Naive B cell (primary cell): ENCODE data around the gene UTP11. TPM values are rescaled to one million over a fixed set of nuclear protein-coding genes. Genes with fewer than 3 reads are reported as not detected.

Experiments
- ATAC-seq, 2 donors: fragments of 150-1000 bp; cut with Tn5 transposase; 2 replicates each; pipeline ENCODE4 v1.10.0; 2021; ENCODE audit warnings: low read depth in 2 of 2, mild to moderate bottlenecking in 2 of 2, moderate library complexity in 2 of 2
- DNase-seq: peaks from one replicate; pipeline ENCODE4 v3.0.0; 2022
- H3K27ac Mint-ChIP-seq, 6 donors: one replicate each; pipeline ENCODE4 v1.8.0; 2020 to 2022; ENCODE audit warnings: mild to moderate bottlenecking in 6 of 6, mixed read lengths in 6 of 6, moderate library complexity in 5 of 6, inconsistent platforms in 2 of 6
- H3K27me3 Mint-ChIP-seq, 3 donors: one replicate each; pipeline ENCODE4 v1.8.0; 2021 to 2022; ENCODE audit warnings: mixed read lengths in 3 of 3, mild to moderate bottlenecking in 1 of 3
- H3K36me3 Mint-ChIP-seq, 2 donors: one replicate each; pipeline ENCODE4 v1.8.0; 2020 to 2022; ENCODE audit warnings: mixed read lengths in 2 of 2, inconsistent platforms in 1 of 2, mild to moderate bottlenecking in 1 of 2
- H3K4me1 Mint-ChIP-seq, 3 donors: one replicate each; pipeline ENCODE4 v1.8.0; 2020 to 2022; ENCODE audit warnings: mixed read lengths in 3 of 3, inconsistent platforms in 1 of 3, mild to moderate bottlenecking in 1 of 3, moderate library complexity in 1 of 3
- H3K4me3 Mint-ChIP-seq, 8 donors: one replicate each; pipeline ENCODE4 v1.8.0; 2020 to 2022; ENCODE audit warnings: mild to moderate bottlenecking in 8 of 8, mixed read lengths in 8 of 8, moderate library complexity in 8 of 8, inconsistent platforms in 2 of 8
- H3K9me3 Mint-ChIP-seq, 7 donors: one replicate each; pipeline ENCODE4 v1.8.0; 2020 to 2022; ENCODE audit warnings: mixed read lengths in 7 of 7, mild to moderate bottlenecking in 5 of 7, inconsistent platforms in 2 of 7, moderate library complexity in 1 of 7
- polyA plus RNA-seq, 6 donors: library from polyadenylated mRNA; unstranded; fragments of 300-500 nt; fragmentation: Illumina TruSeq; gene quantifications; one replicate each; pipeline ENCODE4 v1.2.3, GENCODE V29; 2021; ENCODE audit warnings: low read depth in 6 of 6

The UTP11 gene
- polyA plus RNA-seq, 6 donors from 2014 or later: 19.2 to 25.3 (median 20.9) TPM

DNA sequence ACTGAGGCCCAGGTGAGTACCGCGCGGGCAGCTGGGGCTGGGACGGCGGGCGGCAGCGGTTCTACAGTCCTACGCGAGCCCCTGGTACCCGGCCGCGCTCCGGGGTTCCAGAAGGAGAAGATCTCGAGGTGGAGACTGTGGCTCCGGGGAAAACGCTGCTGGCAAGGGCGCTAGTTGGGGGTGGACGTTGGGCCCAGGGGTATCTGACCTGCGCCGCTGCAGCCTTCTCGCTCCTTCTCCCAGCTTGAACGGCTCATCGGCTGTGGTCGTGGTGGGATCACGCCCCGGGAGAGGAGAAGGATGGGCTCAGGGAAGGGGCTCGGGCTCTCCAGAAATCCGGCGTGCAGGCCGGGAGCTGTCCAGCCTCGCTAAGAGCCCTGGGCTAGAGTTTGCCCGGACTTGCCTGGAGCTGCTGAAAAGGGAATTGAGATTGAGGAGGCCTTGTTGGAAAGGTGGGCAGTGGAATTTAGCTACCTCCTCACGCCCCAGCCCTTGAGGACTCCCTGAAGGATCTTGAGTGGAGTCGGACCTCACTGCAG is 35.1 kb downstream of the UTP11 start:
- Mint-ChIP-seq H3K4me1 (peaks cover 17 to 34% (median 17%) of the 10 kb centered on the region in 3 donors), H3K36me3 (no peaks in the 10 kb centered on the region), H3K27ac (peak overlapping the region in 4 of 6 donors; percentile 37 to 92 (median 46)), H3K27me3 (peaks cover 18 to 35% (median 20%) of the 10 kb centered on the region in 3 donors), H3K4me3 (peak overlapping the region; percentile 74 to 88 (median 84)), H3K9me3 (no peaks in the 10 kb centered on the region)
- ATAC-seq: peak in 1 of 2 donors; percentile 1
- DNase-seq: no peak

DNA sequence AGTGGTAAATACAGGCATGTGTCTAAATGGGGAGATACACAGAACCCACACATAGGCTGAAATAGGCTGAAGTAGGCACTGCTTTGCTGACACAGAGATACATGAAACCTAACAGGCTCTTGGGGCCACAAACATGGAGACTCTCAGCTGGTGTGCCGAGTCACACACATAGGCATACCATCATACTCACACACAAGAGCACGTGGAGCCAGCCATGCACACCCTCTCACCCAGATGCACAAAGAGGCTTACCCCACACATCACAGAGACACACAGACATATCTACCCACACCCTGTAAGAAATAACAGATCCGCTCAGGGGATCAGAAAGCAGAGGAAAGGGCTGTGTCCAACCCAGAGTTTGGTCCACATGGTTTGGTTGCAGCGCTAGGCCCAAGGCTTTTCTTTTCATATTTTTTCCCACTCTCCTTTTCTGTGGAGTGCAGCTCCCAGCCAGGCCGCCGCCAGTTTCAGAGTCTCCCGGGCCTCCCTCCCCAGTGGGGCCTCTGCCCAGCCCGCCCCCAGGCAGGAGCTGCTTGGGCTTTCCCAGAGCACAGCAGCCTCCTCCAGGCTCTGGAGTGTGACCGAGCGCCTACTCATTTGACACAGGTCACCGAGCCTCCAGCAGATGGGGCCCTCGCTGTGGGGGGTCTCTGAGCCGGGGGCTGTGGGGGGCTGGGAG is 38.0 kb downstream of the UTP11 start:
- no peak for DNase-seq
- no peak for ATAC-seq
- Mint-ChIP-seq H3K36me3 (no peaks in the 10 kb centered on the region), H3K9me3 (no peaks in the 10 kb centered on the region), H3K27me3 (peaks cover 14 to 18% (median 16%) of the 10 kb centered on the region in 3 donors), H3K27ac (no peak overlapping the region), H3K4me1 (peaks cover 17 to 26% (median 23%) of the 10 kb centered on the region in 3 donors), H3K4me3 (peak overlapping the region in 2 of 8 donors; percentile 70 to 77)

DNA sequence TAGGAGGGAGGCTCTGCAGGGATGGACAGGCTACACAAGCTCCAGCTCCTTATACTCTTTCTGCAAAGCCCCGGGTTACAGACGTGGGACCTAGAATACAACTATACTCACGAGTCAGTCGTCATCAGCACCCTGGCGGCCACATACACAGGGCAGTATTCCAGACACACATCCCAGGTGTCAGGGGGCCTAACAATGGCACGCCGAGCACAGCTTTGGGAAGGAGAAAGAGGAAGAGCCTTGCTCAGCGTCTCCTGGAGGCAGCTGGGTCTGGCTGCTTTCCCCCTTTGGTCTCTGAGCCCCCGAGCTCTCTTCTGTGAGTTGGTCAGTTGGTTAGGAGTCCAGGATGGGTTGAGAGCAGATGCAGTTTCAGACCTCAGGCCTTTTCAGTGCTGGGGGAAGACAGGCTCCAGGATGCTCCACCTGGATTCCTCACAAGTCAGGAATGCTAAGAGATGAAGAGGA is 38.6 kb downstream of the UTP11 start:
- no peaks in the 10 kb centered on the region for H3K36me3 Mint-ChIP-seq

DNA sequence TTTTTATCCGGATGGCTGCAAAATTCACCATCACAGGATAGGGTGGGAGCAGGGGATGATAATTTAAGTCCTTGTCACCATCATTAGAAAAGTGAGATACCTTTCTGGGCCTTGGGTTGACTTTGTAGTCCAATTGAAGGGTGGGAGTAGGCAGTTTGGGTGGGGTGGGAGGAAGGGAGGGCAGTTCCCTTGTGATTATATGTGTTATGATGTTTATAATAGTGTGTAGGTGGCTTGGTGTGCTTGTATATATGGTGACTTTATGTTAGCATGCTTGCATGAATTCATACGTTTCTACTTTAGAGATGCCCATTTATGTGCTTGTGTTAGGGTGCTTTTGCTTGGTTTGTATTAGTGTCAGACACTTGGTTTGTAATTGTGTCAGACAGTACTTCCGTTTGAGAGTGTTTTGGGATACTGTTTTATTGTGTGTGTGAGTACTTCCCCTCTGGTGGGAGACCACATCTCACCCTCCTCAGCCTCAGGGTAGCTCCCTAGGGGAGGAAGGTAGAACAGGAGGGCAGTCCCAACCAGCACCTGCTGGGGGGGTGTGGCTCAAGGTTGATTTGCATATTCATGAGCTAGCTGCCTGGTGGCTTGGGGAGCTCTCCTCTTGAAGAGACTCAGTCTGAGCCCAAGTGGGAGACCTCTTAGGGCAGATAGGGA is 40.3 kb downstream of the UTP11 start:
- Mint-ChIP-seq H3K4me3 (peak overlapping the region in 2 of 8 donors; percentile 13 to 25), H3K36me3 (no peaks in the 10 kb centered on the region), H3K27ac (peak overlapping the region in 5 of 6 donors; percentile 30 to 81 (median 50)), H3K27me3 (peaks cover 14 to 25% (median 20%) of the 10 kb centered on the region in 3 donors), H3K4me1 (peaks cover 17 to 23% (median 18%) of the 10 kb centered on the region in 3 donors), H3K9me3 (no peaks in the 10 kb centered on the region)
- ATAC-seq (peak; percentile 92 to 96), DNase-seq (peak; percentile 48)

More for the DNA sequence above, 38.6 kb downstream of the UTP11 start:
- Mint-ChIP-seq H3K4me3 (no peak overlapping the region), H3K9me3 (no peaks in the 10 kb centered on the region), H3K27ac (no peak overlapping the region), H3K27me3 (peaks cover 14 to 24% (median 20%) of the 10 kb centered on the region in 3 donors), H3K4me1 (peaks cover 17 to 26% (median 23%) of the 10 kb centered on the region in 3 donors)
- ATAC-seq (no peak), DNase-seq (no peak)

DNA sequence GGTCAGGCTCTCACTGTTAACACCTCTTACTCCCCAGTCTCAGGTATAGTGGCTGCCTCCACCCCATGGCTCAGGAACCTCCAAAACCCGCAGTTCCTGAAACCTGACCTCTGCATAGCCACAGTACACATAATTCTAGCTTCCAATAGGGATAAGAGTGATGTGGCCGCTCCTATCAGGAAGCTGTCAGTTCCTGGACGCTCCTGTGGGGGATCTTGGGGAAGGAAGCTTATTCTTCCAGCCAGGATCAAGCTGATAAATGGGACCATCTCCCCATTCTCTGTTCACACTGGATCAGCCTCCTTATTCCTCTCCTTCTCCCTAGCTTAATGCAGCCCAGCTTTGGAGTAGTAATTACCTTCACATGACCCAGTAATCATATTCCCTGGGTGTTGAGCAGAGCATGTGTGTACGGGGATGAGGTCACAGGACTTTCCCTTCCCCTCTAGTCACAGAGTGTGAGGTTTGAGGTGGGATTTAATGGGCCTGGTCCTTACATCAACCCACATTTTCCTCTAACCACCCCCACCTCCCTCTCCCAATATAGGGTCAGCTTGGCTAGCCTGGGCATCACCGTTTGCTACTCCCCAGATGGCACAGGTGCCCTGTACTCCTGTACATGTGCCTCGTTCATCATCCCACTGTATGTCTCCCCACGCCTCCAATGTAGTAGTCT is 41.0 kb downstream of the UTP11 start:
- peaks cover 14 to 26% (median 24%) of the 10 kb centered on the region in 3 donors for H3K27me3 Mint-ChIP-seq
- H3K27ac Mint-ChIP-seq: peak overlapping the region in 1 of 6 donors; percentile 67
- peaks cover 17 to 23% (median 18%) of the 10 kb centered on the region in 3 donors for H3K4me1 Mint-ChIP-seq
- no peaks in the 10 kb centered on the region for H3K36me3 Mint-ChIP-seq
- H3K9me3 Mint-ChIP-seq: no peaks in the 10 kb centered on the region
- no peak overlapping the region for H3K4me3 Mint-ChIP-seq
- no peak for DNase-seq
- no peak for ATAC-seq

DNA sequence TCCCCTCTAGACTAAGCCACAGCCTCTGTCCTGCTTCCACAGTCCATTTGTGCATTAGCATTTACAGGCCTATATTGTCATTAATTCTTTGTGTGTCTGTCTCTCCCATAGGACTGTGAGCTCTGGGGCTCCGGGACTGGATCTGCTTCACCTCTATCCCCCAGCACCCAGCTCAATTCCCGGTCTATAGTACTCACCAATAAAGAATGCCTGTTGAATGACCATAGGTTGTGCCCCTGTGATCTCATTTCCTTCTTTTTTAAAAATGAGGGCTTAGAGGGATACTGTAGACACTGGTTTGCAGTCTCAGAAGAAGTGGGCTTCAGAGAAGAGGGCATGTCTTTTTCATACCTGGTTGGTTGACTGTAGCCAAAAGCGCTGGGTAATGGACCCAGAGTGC is 42.9 kb downstream of the UTP11 start:
- H3K4me1 Mint-ChIP-seq: peaks cover 17 to 23% (median 18%) of the 10 kb centered on the region in 3 donors
- H3K27me3 Mint-ChIP-seq: peaks cover 11 to 41% (median 37%) of the 10 kb centered on the region in 3 donors
- peak overlapping the region in 1 of 6 donors; percentile 39 for H3K27ac Mint-ChIP-seq
- H3K4me3 Mint-ChIP-seq: no peak overlapping the region
- ATAC-seq (no peak), DNase-seq (no peak)
- H3K9me3 Mint-ChIP-seq: no peaks in the 10 kb centered on the region
- no peaks in the 10 kb centered on the region for H3K36me3 Mint-ChIP-seq

DNA sequence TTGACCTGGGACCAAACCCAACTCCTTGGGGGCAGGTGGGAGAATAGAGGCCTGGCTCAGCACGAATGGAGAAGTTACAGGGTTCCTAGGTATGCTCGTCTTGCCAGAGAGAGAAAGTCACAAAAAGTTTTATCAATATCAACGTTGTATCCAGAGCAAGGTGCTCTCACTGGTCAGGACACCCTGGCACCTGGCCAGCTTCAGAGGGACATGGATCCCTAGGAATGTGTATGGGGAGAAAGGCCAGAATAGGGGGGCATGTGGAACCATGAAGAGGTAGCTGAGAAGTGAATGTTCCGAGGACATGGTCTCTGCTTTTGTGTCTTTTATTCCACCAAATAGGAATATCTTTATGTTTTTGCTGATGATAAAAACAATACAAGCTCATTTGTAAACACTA is 43.4 kb downstream of the UTP11 start:
- H3K9me3 Mint-ChIP-seq: no peaks in the 10 kb centered on the region
- ATAC-seq (no peak), DNase-seq (no peak)
- no peak overlapping the region for H3K27ac Mint-ChIP-seq
- H3K36me3 Mint-ChIP-seq: no peaks in the 10 kb centered on the region
- peaks cover 11 to 46% (median 41%) of the 10 kb centered on the region in 3 donors for H3K27me3 Mint-ChIP-seq
- H3K4me1 Mint-ChIP-seq: peaks cover 17 to 23% (median 18%) of the 10 kb centered on the region in 3 donors
- H3K4me3 Mint-ChIP-seq: no peak overlapping the region

DNA sequence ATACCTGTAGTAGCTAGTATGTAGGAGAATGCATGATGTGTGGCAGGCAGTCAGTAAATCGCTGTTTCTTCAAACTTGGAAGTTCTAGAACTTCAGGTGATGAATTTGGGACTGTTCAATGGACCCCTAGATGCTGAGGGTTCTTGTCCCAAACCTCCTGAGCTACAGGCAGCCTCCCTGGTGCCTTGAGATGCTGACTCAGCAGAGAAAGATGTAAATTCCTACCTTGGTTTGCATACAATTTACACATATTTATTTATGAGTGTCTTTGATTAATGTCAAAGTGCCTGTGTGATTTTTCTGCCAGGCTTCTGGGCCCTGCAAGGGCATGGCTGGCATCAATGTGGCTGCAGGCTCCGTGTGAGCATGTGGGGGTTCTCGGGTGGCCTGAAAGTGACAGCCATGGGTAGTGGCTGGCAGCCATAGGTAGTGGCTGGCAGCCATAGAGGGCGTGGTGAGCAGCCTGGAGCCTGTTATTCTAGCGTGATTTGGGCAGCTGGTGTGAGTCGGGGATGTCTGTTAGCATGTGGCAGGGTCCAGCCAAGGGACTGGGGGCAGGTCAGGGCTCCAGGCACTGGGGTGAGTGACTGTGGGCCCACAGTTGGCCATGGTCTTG is 47.2 kb downstream of the UTP11 start:
- H3K4me3 Mint-ChIP-seq: no peak overlapping the region
- no peaks in the 10 kb centered on the region for H3K9me3 Mint-ChIP-seq
- H3K4me1 Mint-ChIP-seq: peaks cover 0 to 4% (median 0%) of the 10 kb centered on the region in 3 donors
- no peaks in the 10 kb centered on the region for H3K36me3 Mint-ChIP-seq
- DNase-seq (no peak), ATAC-seq (no peak)
- peak overlapping the region in 1 of 6 donors; percentile 56 for H3K27ac Mint-ChIP-seq
- H3K27me3 Mint-ChIP-seq: peaks cover 4 to 61% (median 57%) of the 10 kb centered on the region in 3 donors

DNA sequence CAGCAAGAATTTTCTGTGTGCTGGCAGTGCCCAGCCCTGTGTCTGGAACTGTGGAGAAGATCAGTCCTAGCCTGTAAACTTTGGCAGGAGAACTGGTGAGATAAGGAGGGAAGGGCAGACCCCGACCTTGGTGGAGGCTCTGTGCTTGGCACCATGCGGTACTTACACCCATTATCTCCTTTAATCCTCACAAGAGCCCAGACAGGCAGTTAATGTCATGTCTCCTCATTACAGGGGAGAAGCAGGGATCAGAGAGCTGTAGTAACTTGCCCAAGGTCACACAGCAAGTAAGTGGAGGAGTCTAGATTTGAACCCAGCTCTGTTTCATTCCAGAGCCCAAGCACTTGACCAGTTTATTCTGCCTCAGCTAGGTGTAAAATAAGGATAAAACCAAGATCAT is 48.0 kb downstream of the UTP11 start:
- H3K4me1 Mint-ChIP-seq: no peaks in the 10 kb centered on the region
- H3K9me3 Mint-ChIP-seq: no peaks in the 10 kb centered on the region
- H3K36me3 Mint-ChIP-seq: no peaks in the 10 kb centered on the region
- ATAC-seq (no peak), DNase-seq (no peak)
- H3K27me3 Mint-ChIP-seq: peaks cover 0 to 56% (median 54%) of the 10 kb centered on the region in 3 donors
- no peak overlapping the region for H3K4me3 Mint-ChIP-seq
- no peak overlapping the region for H3K27ac Mint-ChIP-seq

DNA sequence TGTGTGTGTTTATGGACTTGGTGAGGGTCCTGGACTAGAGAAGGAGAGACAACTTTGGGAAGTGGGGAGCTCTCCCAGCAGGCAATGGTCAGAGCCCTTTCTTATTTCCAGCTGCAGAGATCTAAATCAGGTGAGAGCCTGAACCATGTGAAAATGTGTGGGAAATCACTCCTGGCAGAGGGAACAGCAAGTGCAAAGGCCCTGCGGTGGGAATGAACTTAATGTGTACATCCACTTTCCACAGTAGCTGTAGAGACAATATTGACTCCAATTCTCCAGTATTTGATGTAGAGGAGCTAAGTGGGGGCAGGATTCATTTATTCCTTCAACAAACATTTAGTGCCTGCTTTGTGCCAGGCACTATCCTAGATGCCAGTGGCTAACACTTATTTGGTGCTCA is 48.8 kb downstream of the UTP11 start:
- no peaks in the 10 kb centered on the region for H3K9me3 Mint-ChIP-seq
- H3K4me3 Mint-ChIP-seq: no peak overlapping the region
- no peak overlapping the region for H3K27ac Mint-ChIP-seq
- DNase-seq (no peak), ATAC-seq (no peak)
- H3K36me3 Mint-ChIP-seq: no peaks in the 10 kb centered on the region
- peaks cover 0 to 49% (median 48%) of the 10 kb centered on the region in 3 donors for H3K27me3 Mint-ChIP-seq
- H3K4me1 Mint-ChIP-seq: no peaks in the 10 kb centered on the region

DNA sequence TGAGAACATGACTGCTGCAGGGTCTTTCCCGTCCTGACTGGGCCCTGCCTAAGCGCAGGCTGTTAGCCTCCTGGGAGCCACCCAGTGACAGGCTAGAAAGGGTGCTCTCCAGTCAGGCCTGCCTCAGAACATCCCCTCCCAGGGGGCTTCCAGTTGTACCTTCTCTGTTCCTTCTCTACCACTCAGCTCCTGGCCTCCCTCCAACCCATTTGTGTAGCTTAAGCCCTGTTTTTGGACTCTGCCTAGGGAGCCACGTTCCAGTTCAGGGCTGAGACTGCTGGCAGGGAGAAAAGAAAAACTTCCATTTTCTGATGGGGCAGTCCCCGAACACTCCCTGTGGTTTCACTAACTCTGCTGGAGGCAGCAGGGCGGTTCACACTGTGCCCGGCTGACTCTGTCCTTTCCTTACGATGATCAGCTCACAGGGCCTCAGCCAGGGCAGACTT is 49.4 kb downstream of the UTP11 start:
- no peak overlapping the region for H3K27ac Mint-ChIP-seq
- H3K27me3 Mint-ChIP-seq: peaks cover 0 to 49% (median 42%) of the 10 kb centered on the region in 3 donors
- no peaks in the 10 kb centered on the region for H3K9me3 Mint-ChIP-seq
- DNase-seq: no peak
- ATAC-seq: no peak
- H3K4me1 Mint-ChIP-seq: no peaks in the 10 kb centered on the region
- no peak overlapping the region for H3K4me3 Mint-ChIP-seq
- no peaks in the 10 kb centered on the region for H3K36me3 Mint-ChIP-seq

DNA sequence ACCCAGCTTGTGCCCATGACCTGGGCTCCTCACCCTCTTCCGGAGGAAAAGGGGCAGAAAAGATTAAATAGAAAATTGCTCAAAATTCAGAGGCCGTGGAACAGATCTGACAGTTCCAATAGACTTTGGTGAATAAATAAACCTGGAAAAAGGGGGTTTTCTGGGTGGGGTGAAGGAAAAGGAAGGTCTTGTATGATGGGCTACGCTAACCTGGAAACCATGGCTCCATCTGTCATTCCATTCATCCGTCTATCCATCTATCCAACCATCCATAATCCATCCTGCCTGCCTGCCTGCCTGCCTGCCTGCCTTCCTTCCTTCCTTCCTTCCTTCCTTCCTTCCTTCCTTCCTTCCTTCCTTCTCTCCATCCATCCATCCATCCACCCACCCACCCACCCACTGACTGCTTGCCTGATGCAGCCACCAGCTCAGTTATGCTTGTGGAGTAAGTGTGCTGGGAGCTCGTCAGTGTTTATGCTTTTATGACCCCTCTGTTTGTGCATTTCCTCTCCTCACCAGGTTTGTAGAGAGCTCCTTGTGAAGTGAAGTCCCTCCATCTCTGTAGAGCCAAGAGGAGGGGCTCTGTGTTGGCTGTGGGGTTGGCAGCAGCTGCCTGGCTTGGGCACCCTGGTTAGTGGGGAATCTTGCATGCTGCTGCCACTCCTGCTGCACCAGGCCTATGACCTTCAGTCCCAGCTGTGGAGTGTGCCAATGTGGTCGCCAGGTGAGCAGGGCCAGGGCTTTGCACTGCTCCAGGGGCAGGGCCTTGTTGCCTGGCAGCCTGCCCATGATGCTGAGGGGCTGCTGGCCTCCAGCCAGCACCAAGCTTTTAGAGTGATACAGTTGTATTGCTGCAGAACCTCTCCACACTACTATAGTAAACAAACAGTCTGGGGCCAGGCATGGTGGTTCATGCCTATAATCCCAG is 50.1 kb downstream of the UTP11 start:
- DNase-seq (no peak), ATAC-seq (no peak)
- Mint-ChIP-seq H3K27ac (no peak overlapping the region), H3K4me3 (peak overlapping the region in 1 of 8 donors; percentile 8), H3K27me3 (peaks cover 0 to 55% (median 48%) of the 10 kb centered on the region in 3 donors), H3K9me3 (no peaks in the 10 kb centered on the region), H3K36me3 (no peaks in the 10 kb centered on the region), H3K4me1 (no peaks in the 10 kb centered on the region)
